Left lobe of liver (tissue), 2 donors: ENCODE data around the gene MYOZ2. TPM values are rescaled to one million over a fixed set of nuclear protein-coding genes. Genes with fewer than 3 reads are reported as not detected.
"Not testable (repeated sequence)": the region's sequence is repeated elsewhere in the genome, so short reads cannot be mapped to it uniquely, and the experiment has no call there.

Experiments used
- ATAC-seq: fragments of 200-7000 bp; cut with Tn5 transposase; one replicate; pipeline ENCODE4 v1.9.1; 2020; ENCODE audit warnings: mild to moderate bottlenecking, moderate library complexity
- DNase-seq: peaks from one replicate; pipeline ENCODE4 v3.0.0-alpha.2; 2020; ENCODE audit warnings: low spot score
- total RNA-seq: library from RNA; stranded (reverse); gene quantifications from one replicate; pipeline ENCODE4 v1.2.1, GENCODE V29; 2021
- donor health status: DM: no; HTN: no; CAD: no; lungs with moderate emphysema.
- donor health status: DM: no; HTN: yes; CAD: no.

Gene MYOZ2
- total RNA-seq, 1 donor from 2014 or later: not detected

- DNase-seq: no peak
- no peak for ATAC-seq
These were observed 9.7 kb upstream of the MYOZ2 start for GRCh38 chr4:119125931-119126330.

DNA sequence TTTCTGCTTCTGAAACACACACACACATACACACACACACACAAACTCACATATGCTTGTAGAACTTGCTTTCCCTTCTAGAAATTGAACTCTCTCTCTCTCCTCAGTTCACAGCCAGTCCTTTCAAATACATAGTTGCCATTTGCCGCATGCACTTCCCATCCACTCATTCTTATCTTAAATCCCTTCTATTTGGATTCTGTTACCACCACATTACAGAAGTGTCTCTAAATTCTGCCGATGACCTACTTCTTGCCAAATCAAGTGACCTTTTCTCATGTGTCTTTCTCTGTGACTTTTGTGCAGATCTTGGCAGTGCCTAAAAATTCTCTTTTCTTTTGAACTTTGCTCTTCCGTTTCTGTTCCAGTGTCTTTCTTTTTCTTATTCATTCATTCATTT is 7.5 kb upstream of the MYOZ2 start:
- DNase-seq (no peak), ATAC-seq (no peak)

DNA sequence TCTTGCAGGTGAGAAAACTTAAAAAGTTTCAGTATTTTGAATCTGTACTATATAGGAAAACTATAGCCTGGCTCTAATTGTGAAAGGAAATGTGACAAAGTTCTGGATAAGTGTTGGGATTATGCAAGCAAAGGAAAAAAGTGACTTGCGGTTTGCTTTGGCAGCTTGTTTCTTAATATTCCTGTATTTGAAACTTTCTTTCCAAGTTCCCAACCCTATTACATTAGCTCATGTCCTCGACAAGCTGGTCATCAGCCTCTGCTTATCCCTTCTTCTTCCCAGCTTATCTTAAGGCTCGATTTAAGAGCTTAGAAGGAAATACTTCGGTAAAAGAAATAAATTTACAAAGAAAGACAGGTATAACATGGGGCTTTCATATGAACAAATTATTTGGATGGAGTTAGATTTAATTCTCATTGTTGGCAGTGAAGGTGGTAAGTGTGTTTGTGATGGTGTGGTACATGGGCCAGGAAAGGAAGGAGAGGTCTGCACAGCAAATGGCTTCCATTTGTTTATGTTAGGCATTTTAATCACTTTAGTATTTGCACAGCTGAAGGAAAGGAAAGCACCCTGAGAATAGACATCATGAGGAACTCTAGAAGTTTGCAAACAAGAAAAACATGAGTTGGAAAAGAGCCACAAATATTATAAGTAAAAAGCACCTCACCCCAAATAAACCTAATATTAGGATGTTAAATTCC is 5.1 kb upstream of the MYOZ2 start:
- DNase-seq: no peak
- ATAC-seq: no peak

DNA sequence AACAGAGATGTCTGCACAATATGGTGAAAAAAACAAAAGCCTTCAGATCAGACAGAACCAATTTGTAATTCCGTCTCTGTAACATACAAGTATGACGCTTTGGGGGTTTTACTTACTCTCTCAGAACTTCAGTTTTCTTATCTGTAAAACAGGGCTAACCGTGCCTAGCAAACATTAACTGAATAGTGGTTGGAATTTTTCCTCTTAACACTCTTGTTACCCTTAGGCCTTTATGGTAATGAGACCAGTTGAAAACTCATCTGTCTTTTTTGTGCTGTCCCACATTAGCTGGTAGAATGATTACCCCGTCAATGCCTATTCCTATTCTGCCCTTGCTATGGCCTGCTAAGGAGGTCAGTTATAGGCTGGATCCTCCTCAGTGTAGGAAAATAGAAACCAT is 4.5 kb upstream of the MYOZ2 start:
- DNase-seq: no peak
- ATAC-seq: no peak

DNA sequence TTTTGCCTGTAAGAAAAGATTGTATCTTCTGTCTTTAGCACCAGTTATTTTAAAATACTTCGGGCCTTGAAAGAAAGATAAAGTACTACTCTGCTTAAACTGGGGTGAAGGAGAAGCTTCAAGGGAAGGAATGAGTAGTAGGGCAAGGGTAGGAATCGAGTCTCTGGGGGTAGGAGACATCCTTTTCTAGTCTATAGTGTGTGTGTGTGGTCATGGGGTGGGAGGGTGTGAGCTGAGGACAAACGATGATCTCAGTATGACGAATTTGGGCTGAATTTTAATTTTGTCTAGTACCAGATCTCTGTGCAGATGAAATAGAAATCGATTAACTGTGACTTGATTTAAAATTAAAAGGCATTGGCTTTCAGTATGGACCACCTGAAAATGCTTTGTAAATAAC is 3.3 kb upstream of the MYOZ2 start:
- no peak for DNase-seq
- ATAC-seq: no peak

- DNase-seq (no peak), ATAC-seq (no peak)
These were observed 914 bp downstream of the MYOZ2 start for GRCh38 chr4:119136546-119136945.

GRCh38 chr4:119138046-119138445 is 2.4 kb downstream of the MYOZ2 start:
- ATAC-seq (no peak), DNase-seq (no peak)

DNA sequence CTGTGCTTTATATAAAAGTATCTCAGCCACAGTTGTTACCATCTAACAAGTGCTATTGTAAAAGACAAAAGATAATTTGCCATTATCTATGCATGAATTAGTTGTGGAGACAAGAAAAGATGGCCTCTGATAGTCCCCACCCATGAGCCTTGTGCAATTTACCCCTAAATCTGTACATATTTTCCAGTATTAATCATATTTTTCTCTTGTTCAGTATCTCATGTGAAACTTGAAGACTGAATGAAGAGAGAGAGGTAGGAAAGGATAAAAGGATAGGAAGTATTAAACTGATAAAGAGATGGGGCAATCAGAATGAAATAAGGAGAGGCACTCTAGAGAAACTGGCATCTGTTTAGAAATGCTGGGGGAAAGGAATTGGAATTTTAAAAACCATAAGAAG is 3.7 kb downstream of the MYOZ2 start:
- DNase-seq (no peak), ATAC-seq (no peak)

GRCh38 chr4:119139822-119140252 is 4.2 kb downstream of the MYOZ2 start:
- no peak for ATAC-seq
- DNase-seq: no peak

GRCh38 chr4:119141283-119141682 is 5.7 kb downstream of the MYOZ2 start:
- not testable (repeated sequence) for DNase-seq, ATAC-seq

- DNase-seq: no peak
- no peak for ATAC-seq
These were observed 7.2 kb downstream of the MYOZ2 start for GRCh38 chr4:119142833-119143232.

GRCh38 chr4:119143341-119143740 is 7.7 kb downstream of the MYOZ2 start:
- DNase-seq, ATAC-seq: not testable (repeated sequence)

DNA sequence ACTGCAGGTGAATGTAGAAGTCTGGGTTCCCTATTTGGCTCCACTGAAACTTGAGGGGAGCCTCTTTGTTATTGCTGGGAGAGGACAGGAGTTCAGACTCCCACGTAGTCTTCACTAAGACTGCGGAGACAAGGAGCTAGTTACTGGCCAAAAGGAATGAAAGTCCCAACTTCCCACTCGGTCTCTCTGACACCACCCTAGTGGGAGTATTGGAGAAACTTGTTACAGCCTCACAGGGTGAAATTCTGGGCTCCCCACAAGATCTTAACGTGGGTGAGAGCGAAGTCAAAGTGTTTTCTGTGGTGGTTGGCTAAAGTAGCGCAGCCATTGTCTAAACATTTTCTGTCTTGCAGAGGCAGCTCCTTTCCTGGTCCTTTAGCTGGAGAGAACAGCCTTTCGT is 13.5 kb downstream of the MYOZ2 start:
- ATAC-seq: no peak
- DNase-seq: no peak

GRCh38 chr4:119151161-119151560 is 15.5 kb downstream of the MYOZ2 start:
- ATAC-seq: no peak
- DNase-seq: no peak

DNA sequence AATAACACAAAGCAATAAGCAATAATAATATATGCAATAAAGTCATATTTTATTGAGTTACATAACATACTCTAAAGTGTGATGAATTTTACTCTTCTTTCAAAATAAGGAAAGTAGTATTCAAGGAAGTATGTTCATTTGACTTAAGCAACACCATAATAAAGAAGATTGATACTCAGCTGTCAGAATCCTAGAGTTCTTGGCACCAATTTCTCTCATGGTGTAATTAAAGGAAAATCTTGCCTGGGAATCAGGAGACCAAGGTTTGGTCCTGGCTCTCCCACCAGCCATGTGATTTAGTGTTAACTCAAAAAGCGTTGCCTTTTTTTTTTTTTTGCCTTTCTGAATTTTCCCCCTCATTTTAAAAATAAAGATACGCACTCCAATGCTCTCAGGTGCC is 17.1 kb downstream of the MYOZ2 start:
- DNase-seq (no peak), ATAC-seq (no peak)

GRCh38 chr4:119162174-119162573 is 26.5 kb downstream of the MYOZ2 start:
- no peak for DNase-seq
- ATAC-seq: no peak

DNA sequence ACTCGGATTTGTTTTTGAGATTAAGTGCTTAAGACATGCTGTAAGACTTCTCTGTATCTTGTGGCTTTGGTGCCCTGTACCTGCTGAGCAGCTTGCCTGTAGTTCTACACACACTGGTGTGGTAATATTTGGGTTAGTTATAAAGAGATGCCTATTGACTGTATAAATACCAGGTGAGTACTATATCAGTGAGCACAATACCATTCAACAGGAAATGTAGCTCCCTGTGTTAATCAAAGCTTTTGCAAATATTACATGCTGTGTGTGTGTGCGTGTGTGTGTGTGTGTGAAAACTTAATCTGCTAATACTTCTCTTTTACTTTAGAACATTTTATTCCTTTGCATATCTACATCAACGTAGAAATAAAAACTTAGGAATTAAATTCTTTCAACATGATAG is 30.1 kb downstream of the MYOZ2 start:
- ATAC-seq (no peak), DNase-seq (no peak)

- no peak for ATAC-seq
- DNase-seq: no peak
These were observed 34.6 kb downstream of the MYOZ2 start for GRCh38 chr4:119170195-119170594.

- ATAC-seq (no peak), DNase-seq (no peak)
These were observed 36.6 kb downstream of the MYOZ2 start for GRCh38 chr4:119172223-119172622.

DNA sequence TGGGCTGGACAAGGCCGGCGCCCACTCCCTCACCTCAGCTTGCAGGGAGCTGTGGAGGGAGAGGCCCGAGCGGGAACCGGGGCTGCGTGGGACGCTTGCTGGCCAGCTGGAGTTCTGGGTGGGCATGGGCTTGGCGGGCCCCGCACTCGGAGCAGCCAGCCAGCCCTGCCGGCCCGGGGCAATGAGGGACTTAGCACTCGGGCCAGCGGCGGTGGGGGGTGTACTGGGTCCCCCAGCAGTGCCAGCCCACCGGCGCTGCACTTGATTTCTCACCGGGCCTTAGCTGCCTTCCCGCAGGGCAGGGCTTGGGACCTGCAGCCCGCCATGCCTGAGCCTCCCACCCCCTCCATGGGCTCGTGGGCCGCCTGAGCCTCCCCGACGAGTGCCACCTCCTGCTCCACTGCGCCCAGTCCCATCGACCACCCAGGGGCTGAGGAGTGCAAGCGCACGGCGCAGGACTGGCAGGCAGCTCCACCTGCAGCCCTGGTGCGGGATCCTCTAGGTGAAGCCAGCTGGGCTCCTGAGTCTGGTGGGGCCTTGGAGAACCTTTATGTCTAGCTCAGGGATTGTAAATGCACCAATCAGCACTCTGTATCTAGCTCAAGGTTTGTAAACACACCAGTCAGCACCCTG is 38.2 kb downstream of the MYOZ2 start:
- not testable (repeated sequence) for DNase-seq, ATAC-seq

DNA sequence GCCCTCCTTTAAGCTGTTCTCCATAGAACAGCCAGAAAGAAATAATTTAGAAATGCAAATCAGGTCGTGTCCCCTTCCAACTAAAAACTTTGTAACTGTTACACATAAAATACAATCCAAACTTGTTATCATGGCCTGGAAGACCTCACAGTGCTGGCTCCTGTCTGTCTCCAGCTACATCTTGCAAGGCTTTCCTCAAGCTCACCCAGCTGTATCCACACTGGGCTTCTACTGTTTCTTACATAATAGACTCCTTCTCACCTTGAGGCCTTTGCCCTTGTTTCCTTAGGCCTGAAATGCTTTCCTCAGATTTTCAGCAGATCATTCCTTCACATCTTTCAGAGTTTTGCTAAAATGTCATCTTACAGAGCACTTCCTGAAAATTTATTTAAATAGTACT is 43.4 kb downstream of the MYOZ2 start:
- no peak for ATAC-seq

DNA sequence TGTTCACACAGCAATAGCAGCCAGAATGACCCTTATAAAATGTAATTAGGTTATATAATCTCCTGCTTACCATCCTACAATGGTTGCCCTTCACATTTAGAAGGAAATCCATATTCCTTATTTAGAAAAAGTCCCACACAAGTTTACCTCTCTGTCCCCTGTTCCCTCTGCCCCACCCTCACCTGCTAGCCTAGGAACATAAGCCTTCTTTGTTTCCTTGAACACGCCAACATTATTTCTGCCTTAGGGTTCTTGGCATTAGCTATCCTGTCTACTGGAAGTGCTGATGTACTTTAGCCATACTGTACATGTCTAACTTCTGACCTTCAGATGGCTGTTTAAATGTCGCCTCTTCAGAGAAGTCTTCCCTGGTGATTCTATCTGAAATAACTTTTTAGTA is 48.5 kb downstream of the MYOZ2 start:
- DNase-seq (no peak), ATAC-seq (no peak)

More for the DNA sequence above, 43.4 kb downstream of the MYOZ2 start:
- DNase-seq: no peak

DNA sequence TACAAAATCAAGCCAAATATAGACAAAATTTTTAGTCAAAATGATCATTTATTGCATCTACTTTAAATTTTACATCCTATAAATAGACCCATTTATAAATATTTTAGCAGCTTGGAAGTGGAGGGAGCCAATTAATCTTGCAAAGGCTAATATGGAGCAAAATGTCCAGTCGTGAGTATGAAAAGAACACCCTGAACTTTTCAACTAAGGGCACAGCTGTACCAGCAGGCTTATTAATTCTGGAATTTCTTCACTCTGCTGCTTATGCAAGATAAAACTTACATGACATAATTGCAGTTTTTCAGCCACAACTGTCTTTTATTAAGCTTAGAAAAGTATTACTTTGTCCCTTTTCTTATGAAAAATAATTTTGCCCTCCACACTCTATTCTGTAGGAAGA is 54.0 kb downstream of the MYOZ2 start:
- DNase-seq: no peak
- ATAC-seq: peak; percentile 65
